HepG2 (cell line): ENCODE measurements around the gene GNAS. TPM values are rescaled to one million over a fixed set of nuclear protein-coding genes. Genes with fewer than 3 reads are reported as not detected.

ENCODE experiments used
- DMAP1 ChIP-seq: IDR thresholded peaks from 2 replicates; pipeline ENCODE4 v1.6.1; 2016
- ERF ChIP-seq: IDR thresholded peaks from 2 replicates; pipeline ENCODE4 v1.6.1; 2018; ENCODE audit warnings: missing biosample characterization, missing genetic modification reagents
- HHEX ChIP-seq: IDR thresholded peaks from 2 replicates; pipeline ENCODE4 v1.6.1; 2016; ENCODE audit warnings: control low read depth
- HMGXB4 ChIP-seq, 2 experiments: sonication (generic) in 1 of 2; formaldehyde crosslinking in 1 of 2; IDR thresholded peaks; 2 replicates each; pipeline versions ENCODE4 v1.4.0 to v1.6.1; 2018 to 2020; ENCODE audit warnings: missing genetic modification reagents in 2 of 2, borderline replicate concordance in 1 of 2, low read depth in 1 of 2, mild to moderate bottlenecking in 1 of 2, missing biosample characterization in 1 of 2
- IKZF5 ChIP-seq: IDR thresholded peaks from 2 replicates; pipeline ENCODE4 v1.6.1; 2018; ENCODE audit warnings: missing genetic modification reagents, mild to moderate bottlenecking, missing compliant biosample characterization
- KAT8 ChIP-seq: IDR thresholded peaks from 2 replicates; pipeline ENCODE4 v1.6.1; 2016; ENCODE audit warnings: missing genetic modification reagents, missing compliant biosample characterization
- KLF11 ChIP-seq: IDR thresholded peaks from 2 replicates; pipeline ENCODE4 v1.6.1; 2016; ENCODE audit warnings: missing compliant biosample characterization
- MXD4 ChIP-seq: IDR thresholded peaks from 2 replicates; pipeline ENCODE4 v1.6.1; 2016; ENCODE audit warnings: mild to moderate bottlenecking, missing biosample characterization, missing genetic modification reagents
- MYC ChIP-seq: sonication (generic); formaldehyde crosslinking; IDR thresholded peaks from 2 replicates; pipeline ENCODE4 v1.9.0; 2021; ENCODE audit warnings: missing genetic modification reagents, borderline replicate concordance
- PHB2 ChIP-seq: fragments of 450-650 bp; IDR thresholded peaks from 2 replicates; pipeline ENCODE4 v1.6.1; 2018; ENCODE audit not compliant: partially characterized antibody
- PHF8 ChIP-seq: sonication (generic); formaldehyde crosslinking; IDR thresholded peaks from 2 replicates; pipeline ENCODE4 v1.5.0; 2020; ENCODE audit warnings: missing genetic modification reagents
- POLR2A ChIP-seq, 2 experiments: IDR thresholded peaks; 2 replicates each; pipeline ENCODE4 v1.6.1; 2011; ENCODE audit warnings: low read depth in 2 of 2, low read length in 2 of 2, mild to moderate bottlenecking in 1 of 2, moderate library complexity in 1 of 2; ENCODE audit not compliant: insufficient read depth in 1 of 2
- POLR2G ChIP-seq: fragments of 200-400 bp; formaldehyde crosslinking; IDR thresholded peaks from 2 replicates; pipeline ENCODE4 v1.6.1; 2018; ENCODE audit warnings: mild to moderate bottlenecking, low read depth, low read length, moderate library complexity
- SIX1 ChIP-seq: sonication (generic); formaldehyde crosslinking; IDR thresholded peaks from 2 replicates; pipeline ENCODE4 v1.4.0; 2020; ENCODE audit warnings: missing genetic modification reagents, borderline replicate concordance
- SMAD9 ChIP-seq: sonication (generic); formaldehyde crosslinking; IDR thresholded peaks from 2 replicates; pipeline ENCODE4 v1.5.1; 2020; ENCODE audit warnings: mild to moderate bottlenecking, missing genetic modification reagents
- SP2 ChIP-seq: sonication (generic); formaldehyde crosslinking; IDR thresholded peaks from 2 replicates; pipeline ENCODE4 v1.5.1; 2020; ENCODE audit warnings: mild to moderate bottlenecking, missing genetic modification reagents
- TBX2 ChIP-seq: sonication (generic); formaldehyde crosslinking; IDR thresholded peaks from 2 replicates; pipeline ENCODE4 v1.5.0; 2020; ENCODE audit warnings: missing genetic modification reagents, mild to moderate bottlenecking, borderline replicate concordance
- XRCC5 ChIP-seq: fragments of 200-400 bp; formaldehyde crosslinking; optimal IDR thresholded peaks from 2 replicates; pipeline ENCODE3; 2017; ENCODE audit warnings: mild to moderate bottlenecking, low read length
- ZBTB26 ChIP-seq: IDR thresholded peaks from 2 replicates; pipeline ENCODE4 v1.6.1; 2016; ENCODE audit warnings: missing compliant biosample characterization, missing genetic modification reagents, borderline replicate concordance
- ZNF20 ChIP-seq: sonication (generic); formaldehyde crosslinking; IDR thresholded peaks from 2 replicates; pipeline ENCODE4 v1.4.0; 2020; ENCODE audit warnings: mild to moderate bottlenecking, moderate library complexity, missing genetic modification reagents
- ZNF235 ChIP-seq: sonication (generic); formaldehyde crosslinking; IDR thresholded peaks from 2 replicates; pipeline ENCODE4 v1.8.1; 2023; ENCODE audit warnings: mild to moderate bottlenecking, missing genetic modification reagents, borderline replicate concordance
- ZNF576 ChIP-seq: sonication (generic); formaldehyde crosslinking; IDR thresholded peaks from 2 replicates; pipeline ENCODE4 v1.4.0; 2020; ENCODE audit warnings: mild to moderate bottlenecking, missing genetic modification reagents
- ZNF616 ChIP-seq: sonication (generic); formaldehyde crosslinking; IDR thresholded peaks from 2 replicates; pipeline ENCODE4 v1.5.0; 2020; ENCODE audit warnings: low read depth, mild to moderate bottlenecking, missing genetic modification reagents
- ZNF790 ChIP-seq: sonication (generic); formaldehyde crosslinking; IDR thresholded peaks from 2 replicates; pipeline ENCODE4 v1.8.0; 2022; ENCODE audit warnings: missing genetic modification reagents, mild to moderate bottlenecking, borderline replicate concordance
- ZNF800 ChIP-seq: sonication (generic); formaldehyde crosslinking; IDR thresholded peaks from 2 replicates; pipeline ENCODE4 v1.4.0; 2020; ENCODE audit warnings: missing genetic modification reagents
- polyA plus RNA-seq, 8 experiments: library from polyadenylated mRNA; depleted of rRNA in 3 of 8; stranded (reverse) in 7 of 8; unstranded in 1 of 8; fragments of >200 nt; fragmentation: Illumina TruSeq in 4 of 8; extraction: Trizol in 4 of 8; gene quantifications; 2 replicates each; pipeline versions ENCODE4 v1.2.1 to v1.2.3, GENCODE V29; 2011 to 2016; ENCODE audit warnings: low read depth in 4 of 8, missing spikeins in 1 of 8, mixed read lengths in 1 of 8; ENCODE audit not compliant: insufficient read depth in 1 of 8
- total RNA-seq, 5 experiments: library from RNA; depleted of rRNA; stranded (reverse); fragments of >200 nt; fragmentation: Illumina TruSeq; extraction: Trizol; gene quantifications; 2 replicates each; pipeline ENCODE4 v1.2.3, GENCODE V29; 2016; ENCODE audit warnings: low read depth in 1 of 5

Gene GNAS
- total and polyA plus RNA-seq, 2 of the 13 experiments (the other 11 are each of a cell fraction or from before 2014, with no cell fraction given): 407 to 1,008 TPM

GRCh38 chr20:58892141-58892931, 39.8 kb downstream of the GNAS start (continued):
- TF ChIP-seq ZNF576 (CRISPR knock-in tag) (no peak), KAT8 (CRISPR knock-in tag) (peak; percentile 40; the same call in 1 of the 2 replicates), ERF (peak; percentile 68), HMGXB4 (CRISPR knock-in tag; IDR thresholded peaks at IDR 0.05; ENCODE audit: borderline replicate concordance in 1 of 2, low read depth in 1 of 2) (peak; percentile 69 to 86), POLR2G (peak; percentile 71), ZNF616 (CRISPR knock-in tag) (no peak), ZNF235 (0 out of 2 replicates have a peak, but pooled peaks have one; percentile 59), TBX2 (CRISPR knock-in tag) (peak; percentile 23; the same call in 1 of the 2 replicates), KLF11 (CRISPR knock-in tag) (no peak), MYC (CRISPR knock-in tag) (peak; percentile 47; the same call in 1 of the 2 replicates), HHEX (CRISPR knock-in tag) (no peak), PHB2 (no peak), SP2 (CRISPR knock-in tag) (no peak), ZNF800 (CRISPR knock-in tag) (0 out of 2 replicates have a peak, but pooled peaks have one; percentile 33), XRCC5 (no peak), ZNF20 (0 out of 2 replicates have a peak, but pooled peaks have one; percentile 69), ZNF790 (CRISPR knock-in tag) (peak; percentile 38; the same call in 1 of the 2 replicates), MXD4 (0 out of 2 replicates have a peak, but pooled peaks have one; percentile 42), PHF8 (CRISPR knock-in tag) (peak; percentile 61), POLR2A (IDR thresholded peaks at IDR 0.05; ENCODE audit: insufficient read depth in 1 of 2, low read depth in 2 of 2, low read length in 2 of 2) (peak; percentile 30 to 78), SMAD9 (CRISPR knock-in tag) (no peak), SIX1 (no peak), DMAP1 (CRISPR knock-in tag) (peak; percentile 59; the same call in 1 of the 2 replicates), IKZF5 (CRISPR knock-in tag) (peak; percentile 73; the same call in 1 of the 2 replicates), ZBTB26 (CRISPR knock-in tag) (no peak)
